Tibial nerve (tissue), 4 donors: ENCODE measurements around the gene MTX3. TPM values are rescaled to one million over a fixed set of nuclear protein-coding genes. Genes with fewer than 3 reads are reported as not detected.
A peak's percentile ranks its signal among the peaks of the same experiment; 100 is the strongest.

Experiments used
- DNase-seq, 2 donors: peaks; one replicate each; pipeline ENCODE4 v3.0.0-alpha.2; 2019; ENCODE audit warnings: low spot score in 2 of 2
- H3K27ac ChIP-seq, 4 donors: fragments of 200-600 bp; sonication (generic) in 3 of 4; one replicate each; pipeline ENCODE4 v1.5.1; 2017 to 2019; ENCODE audit warnings: mild to moderate bottlenecking in 1 of 4
- H3K27me3 ChIP-seq, 2 donors: fragments of 200-600 bp; sonication (generic) in 1 of 2; one replicate each; pipeline versions ENCODE4 v1.5.1 to v1.6.0; 2017 to 2019
- H3K36me3 ChIP-seq, 3 donors: fragments of 200-600 bp; sonication (generic); one replicate each; pipeline ENCODE4 v1.5.1; 2018 to 2019
- H3K4me1 ChIP-seq, 4 donors: fragments of 200-600 bp; sonication (generic) in 3 of 4; one replicate each; pipeline ENCODE4 v1.5.1; 2017 to 2019
- H3K4me3 ChIP-seq, 4 donors: fragments of 200-600 bp; sonication (generic) in 3 of 4; one replicate each; pipeline ENCODE4 v1.5.1; 2017 to 2019; ENCODE audit warnings: mild to moderate bottlenecking in 1 of 4, moderate library complexity in 1 of 4
- H3K9me3 ChIP-seq, 4 donors: fragments of 200-600 bp; sonication (generic) in 3 of 4; one replicate each; pipeline ENCODE4 v1.5.1; 2017 to 2019
- EP300 ChIP-seq, 2 donors: sonication (generic); formaldehyde crosslinking; IDR thresholded peaks; one replicate each; pipeline ENCODE4 v1.6.1; 2017; ENCODE audit warnings: antibody characterized with exemption in 2 of 2, mild to moderate bottlenecking in 1 of 2
- POLR2A ChIP-seq, 2 donors: fragments of 450-650 bp; IDR thresholded peaks; one replicate each; pipeline ENCODE4 v1.6.1; 2017; ENCODE audit warnings: antibody characterized with exemption in 2 of 2, mild to moderate bottlenecking in 2 of 2, moderate library complexity in 2 of 2
- WGBS, 2 donors: methylation state at CpG; one replicate each; pipeline ENCODE4 v1.1.5; 2018; 5-methylcytosine and 5-hydroxymethylcytosine counted together
- total RNA-seq, 4 donors: library from RNA; depleted of rRNA; stranded (reverse); fragments of >200 nt; gene quantifications; one replicate each; pipeline ENCODE4 v1.1.0, GENCODE V29; 2016
- TF ChIP-seq, protein P1 (sequence below), 5 experiments: fragments of 200-600 bp in 3 of 5; fragments of 450-650 bp in 2 of 5; sonication (generic) in 3 of 5; IDR thresholded peaks; one replicate each; pipeline ENCODE4 v1.5.1; 2016 to 2019; ENCODE audit warnings: antibody characterized with exemption in 5 of 5, mild to moderate bottlenecking in 3 of 5, moderate library complexity in 2 of 5

The MTX3 gene
- total RNA-seq, 4 donors from 2014 or later: 12.0 to 20.1 (median 18.4) TPM

DNA sequence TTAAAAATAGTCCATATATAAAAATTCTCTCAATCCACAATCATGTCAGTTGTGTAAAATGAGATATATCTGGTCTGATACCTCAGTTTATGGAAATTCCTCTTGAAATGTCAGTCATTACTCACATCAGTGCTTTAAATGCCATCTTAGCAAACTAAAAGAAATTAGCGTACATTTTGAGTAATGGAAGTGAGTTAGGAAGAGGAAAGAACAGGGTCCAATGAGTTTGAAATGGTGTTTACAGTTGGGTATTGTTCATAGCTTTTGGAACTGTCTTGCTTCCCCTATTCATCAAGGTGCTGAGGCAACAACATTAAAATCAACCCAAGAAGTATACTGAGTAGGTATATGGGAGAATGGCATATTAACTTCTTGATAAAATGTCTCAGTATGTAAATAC is 8.7 kb upstream of the MTX3 start:
- WGBS, 2 donors: 93 to 94% methylated on average over 1 of the region's 1 CpG
- TF ChIP-seq POLR2A (IDR thresholded peaks at IDR 0.05) (no peak), EP300 (IDR thresholded peaks at IDR 0.05) (no peak)
- TF ChIP-seq, protein P1, sequence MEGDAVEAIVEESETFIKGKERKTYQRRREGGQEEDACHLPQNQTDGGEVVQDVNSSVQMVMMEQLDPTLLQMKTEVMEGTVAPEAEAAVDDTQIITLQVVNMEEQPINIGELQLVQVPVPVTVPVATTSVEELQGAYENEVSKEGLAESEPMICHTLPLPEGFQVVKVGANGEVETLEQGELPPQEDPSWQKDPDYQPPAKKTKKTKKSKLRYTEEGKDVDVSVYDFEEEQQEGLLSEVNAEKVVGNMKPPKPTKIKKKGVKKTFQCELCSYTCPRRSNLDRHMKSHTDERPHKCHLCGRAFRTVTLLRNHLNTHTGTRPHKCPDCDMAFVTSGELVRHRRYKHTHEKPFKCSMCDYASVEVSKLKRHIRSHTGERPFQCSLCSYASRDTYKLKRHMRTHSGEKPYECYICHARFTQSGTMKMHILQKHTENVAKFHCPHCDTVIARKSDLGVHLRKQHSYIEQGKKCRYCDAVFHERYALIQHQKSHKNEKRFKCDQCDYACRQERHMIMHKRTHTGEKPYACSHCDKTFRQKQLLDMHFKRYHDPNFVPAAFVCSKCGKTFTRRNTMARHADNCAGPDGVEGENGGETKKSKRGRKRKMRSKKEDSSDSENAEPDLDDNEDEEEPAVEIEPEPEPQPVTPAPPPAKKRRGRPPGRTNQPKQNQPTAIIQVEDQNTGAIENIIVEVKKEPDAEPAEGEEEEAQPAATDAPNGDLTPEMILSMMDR (IDR thresholded peaks at IDR 0.05): no peak

GRCh38 chr5:79992891-79993657 is 2.0 kb upstream of the MTX3 start:
- DNase-seq: no peak
- Histone ChIP-seq H3K27me3 (no peaks in the 10 kb centered on the region), H3K27ac (no peak overlapping the region), H3K36me3 (peaks cover 0 to 10% (median 0%) of the 10 kb centered on the region in 3 donors), H3K9me3 (no peaks in the 10 kb centered on the region), H3K4me3 (no peak overlapping the region), H3K4me1 (peaks cover 0 to 29% (median 7%) of the 10 kb centered on the region in 4 donors)
- TF ChIP-seq, protein P1 (IDR thresholded peaks at IDR 0.05): no peak
- TF ChIP-seq EP300 (IDR thresholded peaks at IDR 0.05) (no peak), POLR2A (IDR thresholded peaks at IDR 0.05) (no peak)
- 30 to 58% methylated on average over 2 of the region's 2 CpGs for WGBS, 2 donors

More for the DNA sequence above, 8.7 kb upstream of the MTX3 start:
- H3K27me3 ChIP-seq: no peaks in the 10 kb centered on the region
- no peak for DNase-seq
- H3K36me3 ChIP-seq: peaks cover 0 to 8% (median 0%) of the 10 kb centered on the region in 3 donors
- H3K9me3 ChIP-seq: no peaks in the 10 kb centered on the region
- H3K4me3 ChIP-seq: no peak overlapping the region
- no peak overlapping the region for H3K27ac ChIP-seq
- no peaks in the 10 kb centered on the region for H3K4me1 ChIP-seq

DNA sequence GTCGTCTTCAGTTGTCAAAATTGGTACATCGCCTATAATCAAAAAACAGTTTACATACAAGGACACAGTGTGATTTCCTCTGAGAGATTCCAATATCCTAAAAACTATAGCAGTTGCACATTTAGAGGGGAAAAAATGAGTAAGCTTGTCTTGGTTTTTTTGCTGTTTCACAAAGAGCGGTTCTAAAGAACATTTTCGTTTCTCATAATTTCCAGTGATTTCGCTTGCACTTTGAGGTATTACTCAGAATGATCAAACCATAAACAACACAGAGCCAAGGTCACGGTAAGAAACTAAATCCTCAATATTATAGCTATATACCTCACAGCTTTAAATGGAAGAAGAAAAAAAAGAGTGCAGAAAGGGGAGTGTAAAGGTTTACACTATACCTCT is 861 bp downstream of the MTX3 start:
- Histone ChIP-seq H3K36me3 (peaks cover 0 to 39% (median 0%) of the 10 kb centered on the region in 3 donors), H3K27ac (peak overlapping the region in 1 of 4 donors; percentile 85), H3K4me1 (peaks cover 0 to 29% (median 7%) of the 10 kb centered on the region in 4 donors), H3K27me3 (no peaks in the 10 kb centered on the region), H3K4me3 (peak overlapping the region; percentile 72 to 92 (median 82)), H3K9me3 (no peaks in the 10 kb centered on the region)
- TF ChIP-seq, protein P1 (IDR thresholded peaks at IDR 0.05): no peak
- TF ChIP-seq EP300 (IDR thresholded peaks at IDR 0.05) (no peak), POLR2A (IDR thresholded peaks at IDR 0.05) (no peak)
- 61 to 65% methylated on average over 6 of the region's 6 CpGs for WGBS, 2 donors
- DNase-seq: no peak

- TF ChIP-seq POLR2A (IDR thresholded peaks at IDR 0.05) (no peak), EP300 (IDR thresholded peaks at IDR 0.05) (no peak)
- TF ChIP-seq, protein P1 (IDR thresholded peaks at IDR 0.05): no peak
- H3K27me3 ChIP-seq: no peaks in the 10 kb centered on the region
- H3K4me1 ChIP-seq: peaks cover 0 to 16% (median 0%) of the 10 kb centered on the region in 4 donors
- no peak overlapping the region for H3K4me3 ChIP-seq
- no peaks in the 10 kb centered on the region for H3K9me3 ChIP-seq
- H3K36me3 ChIP-seq: peaks cover 0 to 78% (median 6%) of the 10 kb centered on the region in 3 donors
- H3K27ac ChIP-seq: no peak overlapping the region
- no peak for DNase-seq
These were observed 4.8 kb downstream of the MTX3 start for GRCh38 chr5:79986260-79986659.

- 89 to 92% methylated on average over 2 of the region's 2 CpGs for WGBS, 2 donors
- Histone ChIP-seq H3K4me1 (peaks cover 0 to 11% (median 0%) of the 10 kb centered on the region in 4 donors), H3K27me3 (no peaks in the 10 kb centered on the region), H3K9me3 (no peaks in the 10 kb centered on the region), H3K27ac (no peak overlapping the region), H3K36me3 (peaks cover 0 to 88% (median 6%) of the 10 kb centered on the region in 3 donors), H3K4me3 (no peak overlapping the region)
- DNase-seq: no peak
- TF ChIP-seq, protein P1 (IDR thresholded peaks at IDR 0.05): no peak
- TF ChIP-seq POLR2A (IDR thresholded peaks at IDR 0.05): no peak
- TF ChIP-seq EP300 (IDR thresholded peaks at IDR 0.05): no peak
These were observed 5.8 kb downstream of the MTX3 start for GRCh38 chr5:79985288-79985687.
